ENCODE measurements around the gene SLC1A4. TPM values are rescaled to one million over a fixed set of nuclear protein-coding genes. Genes with fewer than 3 reads are reported as not detected.

Gene SLC1A4
- total RNA-seq, 1 donor: 7.8 TPM

DNA sequence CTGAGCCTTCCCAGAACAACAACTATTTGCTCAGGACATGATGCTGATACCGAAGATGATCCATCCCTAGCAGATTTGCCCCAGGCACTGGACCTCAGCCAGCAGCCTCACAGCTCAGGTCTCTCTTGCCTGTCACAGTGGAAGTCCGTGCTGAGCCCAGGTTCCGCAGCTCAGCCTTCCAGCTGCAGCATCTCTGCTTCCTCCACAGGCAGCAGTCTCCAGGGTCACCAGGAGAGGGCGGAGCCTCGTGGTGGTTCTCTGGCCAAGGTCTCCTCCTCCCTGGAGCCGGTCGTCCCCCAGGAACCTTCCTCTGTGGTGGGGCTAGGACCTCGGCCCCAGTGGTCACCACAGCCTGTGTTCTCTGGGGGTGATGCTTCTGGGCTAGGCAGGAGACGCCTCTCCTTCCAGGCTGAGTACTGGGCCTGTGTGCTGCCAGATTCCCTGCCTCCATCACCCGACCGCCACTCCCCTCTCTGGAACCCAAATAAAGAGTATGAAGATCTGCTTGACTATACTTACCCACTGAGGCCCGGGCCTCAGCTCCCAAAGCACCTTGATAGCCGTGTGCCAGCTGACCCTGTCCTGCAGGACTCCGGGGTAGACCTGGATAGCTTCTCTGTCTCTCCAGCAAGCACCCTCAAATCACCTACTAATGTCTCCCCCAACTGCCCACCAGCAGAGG is 82.4 kb downstream of the SLC1A4 start:
- TF ChIP-seq, protein P1, sequence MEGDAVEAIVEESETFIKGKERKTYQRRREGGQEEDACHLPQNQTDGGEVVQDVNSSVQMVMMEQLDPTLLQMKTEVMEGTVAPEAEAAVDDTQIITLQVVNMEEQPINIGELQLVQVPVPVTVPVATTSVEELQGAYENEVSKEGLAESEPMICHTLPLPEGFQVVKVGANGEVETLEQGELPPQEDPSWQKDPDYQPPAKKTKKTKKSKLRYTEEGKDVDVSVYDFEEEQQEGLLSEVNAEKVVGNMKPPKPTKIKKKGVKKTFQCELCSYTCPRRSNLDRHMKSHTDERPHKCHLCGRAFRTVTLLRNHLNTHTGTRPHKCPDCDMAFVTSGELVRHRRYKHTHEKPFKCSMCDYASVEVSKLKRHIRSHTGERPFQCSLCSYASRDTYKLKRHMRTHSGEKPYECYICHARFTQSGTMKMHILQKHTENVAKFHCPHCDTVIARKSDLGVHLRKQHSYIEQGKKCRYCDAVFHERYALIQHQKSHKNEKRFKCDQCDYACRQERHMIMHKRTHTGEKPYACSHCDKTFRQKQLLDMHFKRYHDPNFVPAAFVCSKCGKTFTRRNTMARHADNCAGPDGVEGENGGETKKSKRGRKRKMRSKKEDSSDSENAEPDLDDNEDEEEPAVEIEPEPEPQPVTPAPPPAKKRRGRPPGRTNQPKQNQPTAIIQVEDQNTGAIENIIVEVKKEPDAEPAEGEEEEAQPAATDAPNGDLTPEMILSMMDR (IDR thresholded peaks at IDR 0.05; ENCODE audit: insufficient read depth, low read depth, low read length): peak; percentile 50
- DNase-seq (ENCODE audit: low read depth): peak; percentile 18
- no peak overlapping the region for H3K4me3 ChIP-seq (ENCODE audit: low read depth, low read length)

GRCh38 chr2:65072181-65072970 is 83.2 kb downstream of the SLC1A4 start:
- TF ChIP-seq, protein P1 (IDR thresholded peaks at IDR 0.05; ENCODE audit: insufficient read depth, low read depth, low read length): no peak
- DNase-seq (ENCODE audit: low read depth): no peak
- no peak overlapping the region for H3K4me3 ChIP-seq (ENCODE audit: low read depth, low read length)

Small RNA genes within 50 kb of the gene (small RNA-seq; reads per million reads assigned to genes)
- gene RNU6-548P: not detected

Other genes with a start within 250 kb of the SLC1A4 start
- 8.1 and 9.9 TPM in 2 replicates for gene CEP68, start 67.0 kb downstream of the SLC1A4 start, total RNA-seq
- 91.5 and 101 TPM in 2 replicates for gene RAB1A, start 140.7 kb downstream of the SLC1A4 start, total RNA-seq
- 90.5 and 115 TPM in 2 replicates for gene ACTR2, start 238.4 kb downstream of the SLC1A4 start, total RNA-seq